ENCODE measurements around the gene ADAMTSL2. TPM values are rescaled to one million over a fixed set of nuclear protein-coding genes. Genes with fewer than 3 reads are reported as not detected.

Gene ADAMTSL2
- polyA plus RNA-seq, 1 of the 3 experiments (the other 2 are of a cell fraction): 0.21 TPM

- Histone ChIP-seq H4K20me1 (ENCODE audit: insufficient read depth) (no peaks in the 10 kb centered on the region), H3K27ac (ENCODE audit: low read depth in 2 of 2, low read length in 1 of 2) (peak overlapping the region in 1 of 2 experiments; percentile 65; a peak in 2 of 4 replicates), H3K9me3 (no peaks in the 10 kb centered on the region), H3K36me3 (replicated peaks in 1 of 2; ENCODE audit: control insufficient read depth in 1 of 2, insufficient read depth in 2 of 2, low read length in 1 of 2) (no peaks in the 10 kb centered on the region), H3K27me3 (ENCODE audit: insufficient read depth) (no peaks in the 10 kb centered on the region), H2AFZ (ENCODE audit: low read depth) (no peak overlapping the region), H3K9ac (no peak overlapping the region), H3K4me3 (ENCODE audit: low read depth in 2 of 2, low read length in 1 of 2) (no peak overlapping the region), H3F3A (replicated peaks; ENCODE audit: insufficient read depth) (no peaks in the 10 kb centered on the region), H3K9me2 (no peaks in the 10 kb centered on the region), H3K79me2 (ENCODE audit: insufficient read depth) (no peaks in the 10 kb centered on the region), H3K4me1 (ENCODE audit: control insufficient read depth in 1 of 2, insufficient read depth in 2 of 2, low read depth in 1 of 2, low read length in 1 of 2) (peaks cover 0 to 77% of the 10 kb centered on the region in 2 experiments; a peak in 2 of 4 replicates), H3K4me2 (no peak overlapping the region)
- TF ChIP-seq SIN3A (IDR thresholded peaks at IDR 0.05; ENCODE audit: borderline replicate concordance, low read depth, low read length) (no peak), FOSL2 (IDR thresholded peaks at IDR 0.05; ENCODE audit: borderline replicate concordance, low read depth) (no peak), MAX (IDR thresholded peaks at IDR 0.05; ENCODE audit: low read depth) (no peak), YY1 (IDR thresholded peaks at IDR 0.05; ENCODE audit: low read depth) (no peak), TEAD4 (IDR thresholded peaks at IDR 0.05; ENCODE audit: borderline replicate concordance, insufficient read depth) (no peak), REST (IDR thresholded peaks at IDR 0.05; ENCODE audit: low read depth, low read length) (no peak), ELF1 (IDR thresholded peaks at IDR 0.05) (no peak), PBX3 (IDR thresholded peaks at IDR 0.05) (no peak), JUND (IDR thresholded peaks at IDR 0.05) (no peak), NRF1 (IDR thresholded peaks at IDR 0.05; ENCODE audit: low read depth, low read length) (no peak), CTCF (IDR thresholded peaks at IDR 0.05) (no peak), RFX5 (IDR thresholded peaks at IDR 0.05; ENCODE audit: low read length) (no peak), GATA2 (CRISPR knock-in tag; IDR thresholded peaks at IDR 0.05) (no peak), SMC3 (IDR thresholded peaks at IDR 0.05; ENCODE audit: low read depth, low read length) (no peak)
- WGBS (ENCODE audit: low lambda C conversion rate): 85% methylated on average over 31 of the region's 34 CpGs
- POLR2A ChIA-PET: interaction anchor here (1.2 kb wide), 1 partner anchor 63 kb away, joined by 3 read pairs; no protein-coding TSS in a partner anchor
- DNase-seq: no peak
- CTCF ChIA-PET: interaction anchor here (0.6 to 1.7 kb wide), 3 partner anchors 57 to 149 kb away, joined by 3 to 5 read pairs (median 4); no protein-coding TSS in a partner anchor
Measured at GRCh38 chr9:133576875-133577736, 42.6 kb downstream of the ADAMTSL2 start.

Data from SK-N-SH (cell line).